Measurements from ENCODE around the gene BRI3. TPM values are rescaled to one million over a fixed set of nuclear protein-coding genes. Genes with fewer than 3 reads are reported as not detected.

Gene BRI3
- total and polyA plus RNA-seq, 2 of the 13 experiments (the other 11 are each of a cell fraction or from before 2014, with no cell fraction given), result 54.0 to 103 TPM

DNA sequence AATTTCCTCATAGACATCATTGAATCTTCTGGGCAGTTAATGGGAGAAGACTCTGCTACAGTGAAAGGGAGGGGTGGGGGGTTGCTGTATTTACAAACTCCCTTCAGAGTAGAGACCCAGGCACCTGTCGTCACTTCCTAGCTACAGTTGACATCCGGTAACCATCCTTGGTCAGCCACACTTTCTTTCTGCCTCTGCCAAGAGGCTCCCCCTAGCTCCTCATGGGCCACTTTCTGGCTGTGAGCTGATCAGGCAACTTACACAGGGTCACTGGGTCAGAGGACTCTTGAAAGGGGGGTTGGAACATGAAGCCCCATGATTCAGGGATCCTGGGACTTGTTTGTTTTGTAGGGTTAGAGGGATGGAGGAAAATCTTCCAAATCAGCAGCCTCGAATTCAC, 30.7 kb upstream of the BRI3 start (continued):
- no peak for TF ChIP-seq ZNF513 (CRISPR knock-in tag; conservative IDR thresholded peaks at IDR 0.05)
- no peak for TF ChIP-seq ATF5 (CRISPR knock-in tag; IDR thresholded peaks at IDR 0.05; ENCODE audit: low read depth)
- TF ChIP-seq GMEB1 (CRISPR knock-in tag; IDR thresholded peaks at IDR 0.05; ENCODE audit: borderline replicate concordance), result no peak
- TF ChIP-seq U2AF1 (optimal IDR thresholded peaks at IDR 0.05; ENCODE audit: low read depth, low read length), result no peak
- TF ChIP-seq HOXA3 (CRISPR knock-in tag; IDR thresholded peaks at IDR 0.05), result no peak
- TF ChIP-seq ZNF605 (CRISPR knock-in tag; IDR thresholded peaks at IDR 0.05), result no peak
- peak; percentile 22; the same call in 1 of the 2 replicates for TF ChIP-seq NR2F6 (IDR thresholded peaks at IDR 0.05)
- TF ChIP-seq NR2F6 (CRISPR knock-in tag; IDR thresholded peaks at IDR 0.05), result peak; percentile 27; the same call in 1 of the 2 replicates
- TF ChIP-seq ZNF556 (CRISPR knock-in tag; IDR thresholded peaks at IDR 0.05; ENCODE audit: borderline replicate concordance), result no peak
- no peak for TF ChIP-seq MBD4 (IDR thresholded peaks at IDR 0.05; ENCODE audit: borderline replicate concordance, low read length)
- TF ChIP-seq HNRNPH1 (optimal IDR thresholded peaks at IDR 0.05; ENCODE audit: low read depth, low read length), result no peak
- TF ChIP-seq ZFAT (CRISPR knock-in tag; conservative IDR thresholded peaks at IDR 0.05), result no peak
- TF ChIP-seq ZBTB43 (CRISPR knock-in tag; conservative IDR thresholded peaks at IDR 0.05), result no peak
- TF ChIP-seq TFDP1 (CRISPR knock-in tag; IDR thresholded peaks at IDR 0.05; ENCODE audit: borderline replicate concordance), result no peak
- TF ChIP-seq GZF1 (CRISPR knock-in tag; IDR thresholded peaks at IDR 0.05), result 0 out of 2 replicates have a peak, but pooled peaks have one; percentile 6
- TF ChIP-seq MAFF (IDR thresholded peaks at IDR 0.05; ENCODE audit: low read depth, low read length), result no peak
- no peak for TF ChIP-seq HMGXB4 (CRISPR knock-in tag; IDR thresholded peaks at IDR 0.05; ENCODE audit: borderline replicate concordance in 1 of 2, low read depth in 1 of 2)
- no peak for TF ChIP-seq ZNF224 (CRISPR knock-in tag; IDR thresholded peaks at IDR 0.05)
- no peak for TF ChIP-seq ZNF567 (CRISPR knock-in tag; IDR thresholded peaks at IDR 0.05; ENCODE audit: borderline replicate concordance)
- TF ChIP-seq ZSCAN29 (CRISPR knock-in tag; conservative IDR thresholded peaks at IDR 0.05), result no peak
